Measurements from ENCODE around the gene LRP8.

DNA sequence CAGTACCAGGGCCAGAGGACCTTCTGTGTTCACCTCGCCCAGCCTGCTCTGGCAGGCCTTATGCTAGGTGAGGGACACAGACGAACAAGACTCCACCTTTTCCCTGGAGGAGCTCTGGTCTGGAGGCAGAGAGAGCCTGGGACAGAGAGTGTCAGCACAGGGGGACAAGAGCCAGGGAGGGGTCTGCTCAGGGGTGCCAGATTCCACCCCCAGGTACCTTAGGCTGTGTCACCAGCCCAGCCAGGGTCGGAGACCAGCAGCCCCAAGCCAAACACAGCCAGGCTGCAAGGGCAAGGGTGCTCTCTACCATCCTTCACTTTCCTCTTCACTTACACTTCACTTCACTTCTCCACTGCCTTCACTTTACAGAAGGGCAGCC is 4.3 kb upstream of the LRP8 start:
- TF ChIP-seq EZH2phosphoT487 (IDR thresholded peaks at IDR 0.05; ENCODE audit: insufficient read depth, low read depth): no peak
- no peak for TF ChIP-seq EZH2 (IDR thresholded peaks at IDR 0.05; ENCODE audit: insufficient read depth, poor library complexity, severe bottlenecking)

All from GM23248 (cell line).